HG03060 (cell line): ENCODE results near the gene WNT8A.

Source experiments
- ATAC-seq: cut with Tn5 transposase; IDR thresholded peaks from one replicate; pipeline ENCODE4 v1.9.1; 2021; ENCODE audit warnings: low read depth, moderate number of reproducible peaks; ENCODE audit not compliant: unreplicated experiment

The WNT8A gene

GRCh38 chr5:138138949-138139780 lies 55.3 kb downstream of the WNT8A start, which contains the start of gene NME5:
TSS of gene NME5 (minus strand) at chr5:138139428. CDS start at chr5:138138780, 648 bp downstream.
- ATAC-seq, result no peak

GRCh38 chr5:138139781-138140090 lies 55.9 kb downstream of the WNT8A start:
- ATAC-seq, result no peak

- ATAC-seq, result no peak
Measured at GRCh38 chr5:138140268-138140667, 56.4 kb downstream of the WNT8A start.
